ENCODE measurements around the gene CDC16.
A peak's percentile ranks its signal among the peaks of the same experiment; 100 is the strongest.
"Not testable (repeated sequence)": the region's sequence is repeated elsewhere in the genome, so short reads cannot be mapped to it uniquely, and the experiment has no call there.

The CDC16 gene

DNA sequence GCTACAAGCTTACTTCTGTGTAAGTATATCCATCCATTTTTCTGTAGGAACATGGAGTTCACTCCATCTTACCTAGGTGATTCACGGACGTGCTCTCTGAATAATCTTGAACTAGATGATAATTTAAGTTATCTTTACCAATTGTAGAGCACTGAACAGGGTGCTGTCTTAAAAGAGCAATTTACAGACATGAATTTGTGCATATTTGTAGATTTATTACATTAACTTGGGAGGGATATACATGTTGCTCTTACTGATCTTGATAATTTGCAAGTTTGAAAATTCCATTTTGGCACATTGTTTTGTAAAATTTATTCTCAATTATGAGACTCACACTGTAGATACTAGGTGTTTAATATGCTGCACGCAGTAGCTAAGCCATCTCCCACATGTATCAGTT lies 9.3 kb downstream of the CDC16 start:
- Histone ChIP-seq H3K4me1 (ENCODE audit: control insufficient read depth, insufficient read depth, low read length) (peaks cover 11% of the 10 kb centered on the region), H3K27ac (ENCODE audit: low read depth, low read length) (no peak overlapping the region), H3K27me3 (ENCODE audit: control insufficient read depth, insufficient read depth, low read length) (no peaks in the 10 kb centered on the region), H3K36me3 (ENCODE audit: control insufficient read depth, insufficient read depth, low read length) (peaks cover 100% of the 10 kb centered on the region), H3K9ac (ENCODE audit: low read depth, low read length) (no peak overlapping the region), H3K9me3 (ENCODE audit: control insufficient read depth, insufficient read depth, low read length) (no peaks in the 10 kb centered on the region), H3K4me3 (ENCODE audit: low read depth, low read length) (no peak overlapping the region)

DNA sequence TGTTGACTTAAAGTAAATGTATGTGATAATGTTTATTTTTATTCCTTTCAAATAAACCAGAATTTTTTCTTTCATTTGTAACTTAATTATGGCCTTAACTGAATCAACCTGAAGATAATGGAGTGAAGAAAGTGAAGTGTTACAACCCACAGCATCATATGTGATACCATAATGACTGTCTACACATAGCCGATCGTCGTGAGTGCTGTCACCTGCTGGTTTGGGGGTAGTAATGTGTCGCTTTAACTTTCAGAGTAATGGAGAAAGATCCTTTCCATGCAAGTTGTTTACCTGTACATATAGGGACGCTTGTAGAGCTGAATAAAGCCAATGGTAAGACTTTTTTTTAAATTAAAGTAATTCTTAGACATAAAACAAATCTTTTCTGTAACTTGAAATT lies 9.9 kb downstream of the CDC16 start:
- no peak overlapping the region for H3K27ac ChIP-seq (ENCODE audit: low read depth, low read length)
- no peaks in the 10 kb centered on the region for H3K27me3 ChIP-seq (ENCODE audit: control insufficient read depth, insufficient read depth, low read length)
- H3K36me3 ChIP-seq (ENCODE audit: control insufficient read depth, insufficient read depth, low read length) = peaks cover 100% of the 10 kb centered on the region
- peaks cover 11% of the 10 kb centered on the region for H3K4me1 ChIP-seq (ENCODE audit: control insufficient read depth, insufficient read depth, low read length)
- no peaks in the 10 kb centered on the region for H3K9me3 ChIP-seq (ENCODE audit: control insufficient read depth, insufficient read depth, low read length)
- H3K9ac ChIP-seq (ENCODE audit: low read depth, low read length) = no peak overlapping the region
- H3K4me3 ChIP-seq (ENCODE audit: low read depth, low read length) = no peak overlapping the region

DNA sequence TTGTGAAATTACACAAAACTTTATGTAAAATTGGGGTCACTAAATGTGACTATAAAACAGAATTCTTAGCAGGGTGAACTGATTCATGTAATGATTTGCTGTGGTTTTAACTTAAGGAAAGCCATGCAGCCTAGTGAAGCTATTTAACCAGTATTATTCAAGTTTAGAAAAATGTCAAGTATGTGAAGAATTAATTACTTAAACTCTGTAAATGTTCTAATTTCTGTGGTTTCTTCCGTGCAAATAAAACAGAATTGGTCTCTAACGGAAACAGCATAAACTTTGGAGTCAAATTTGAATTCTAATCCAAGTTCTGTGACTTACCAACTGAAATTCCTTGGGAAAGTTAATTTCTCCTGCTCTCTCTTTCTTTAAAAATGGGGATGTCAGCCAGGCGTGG lies 13.3 kb downstream of the CDC16 start:
- Histone ChIP-seq H3K4me1 (ENCODE audit: control insufficient read depth, insufficient read depth, low read length) (peaks cover 5% of the 10 kb centered on the region; the same call in 1 of the 2 replicates), H3K27ac (ENCODE audit: low read depth, low read length) (no peak overlapping the region)

DNA sequence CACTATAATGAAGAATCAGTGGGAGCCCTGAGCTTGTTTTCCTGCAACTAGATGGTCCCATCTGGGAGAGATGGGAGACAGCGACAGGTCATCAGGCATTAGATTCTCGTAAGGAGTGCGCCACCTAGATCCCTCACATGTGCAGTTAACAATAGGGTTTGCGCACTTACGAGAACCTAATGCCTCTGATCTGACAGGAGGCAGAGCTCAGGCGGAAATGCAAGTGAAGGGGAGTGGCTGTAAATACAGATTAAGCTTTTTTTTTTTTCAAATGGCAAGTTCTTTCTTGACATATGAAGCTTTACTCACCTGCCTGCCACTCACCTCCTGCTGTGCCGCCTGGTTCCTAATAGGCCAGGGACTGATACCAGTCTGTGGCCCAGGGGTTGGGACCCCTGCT lies 14.4 kb downstream of the CDC16 start:
- no peaks in the 10 kb centered on the region for H3K9me3 ChIP-seq (ENCODE audit: control insufficient read depth, insufficient read depth, low read length)
- H3K9ac ChIP-seq (ENCODE audit: low read depth, low read length) = no peak overlapping the region
- H3K27ac ChIP-seq (ENCODE audit: low read depth, low read length) = no peak overlapping the region
- H3K27me3 ChIP-seq (ENCODE audit: control insufficient read depth, insufficient read depth, low read length) = no peaks in the 10 kb centered on the region
- H3K4me3 ChIP-seq (ENCODE audit: low read depth, low read length) = no peak overlapping the region
- no peaks in the 10 kb centered on the region for H3K4me1 ChIP-seq (ENCODE audit: control insufficient read depth, insufficient read depth, low read length)
- peaks cover 96% of the 10 kb centered on the region for H3K36me3 ChIP-seq (ENCODE audit: control insufficient read depth, insufficient read depth, low read length)

More for the DNA sequence above, 13.3 kb downstream of the CDC16 start:
- H3K9me3 ChIP-seq (ENCODE audit: control insufficient read depth, insufficient read depth, low read length) = no peaks in the 10 kb centered on the region
- H3K4me3 ChIP-seq (ENCODE audit: low read depth, low read length) = no peak overlapping the region
- no peaks in the 10 kb centered on the region for H3K27me3 ChIP-seq (ENCODE audit: control insufficient read depth, insufficient read depth, low read length)
- H3K9ac ChIP-seq (ENCODE audit: low read depth, low read length) = no peak overlapping the region
- peaks cover 98% of the 10 kb centered on the region for H3K36me3 ChIP-seq (ENCODE audit: control insufficient read depth, insufficient read depth, low read length)

DNA sequence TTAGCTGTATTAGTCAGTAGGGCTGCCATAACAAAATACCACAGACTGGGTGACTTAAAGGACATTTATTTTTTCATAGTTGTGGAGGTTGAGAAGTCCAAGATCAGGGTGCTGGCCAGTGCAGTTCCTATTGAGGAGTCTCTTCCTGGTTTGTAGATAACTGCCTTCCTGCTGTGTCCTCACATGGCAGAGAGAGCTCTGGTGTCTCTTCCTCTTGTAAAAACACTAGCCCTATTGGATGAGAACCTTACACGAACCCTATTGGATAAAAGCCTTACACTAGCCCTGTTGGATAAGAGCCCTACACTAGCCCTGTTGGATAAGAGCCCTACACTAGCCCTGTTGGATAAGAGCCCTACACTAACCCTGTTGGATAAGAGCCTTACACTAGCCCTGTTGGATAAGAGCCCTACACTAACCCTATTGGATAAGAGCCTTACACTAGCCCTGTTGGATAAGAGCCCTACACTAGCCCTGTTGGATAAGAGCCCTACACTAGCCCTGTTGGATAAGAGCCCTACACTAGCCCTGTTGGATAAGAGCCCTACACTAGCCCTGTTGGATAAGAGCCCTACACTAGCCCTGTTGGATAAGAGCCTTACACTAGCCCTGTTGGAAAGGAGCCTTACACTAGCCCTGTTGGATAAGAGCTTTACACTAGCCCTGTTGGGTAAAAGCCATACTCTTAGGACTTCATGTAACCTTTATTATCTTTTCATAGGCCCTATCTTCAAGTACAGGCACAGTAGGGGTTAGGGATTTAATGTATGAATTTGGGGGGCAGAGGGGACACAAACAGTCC lies 17.1 kb downstream of the CDC16 start:
- H3K36me3 ChIP-seq (ENCODE audit: control insufficient read depth, insufficient read depth, low read length) = peaks cover 95% of the 10 kb centered on the region
- not testable (repeated sequence) for H3K9ac ChIP-seq (ENCODE audit: low read depth, low read length); H3K27me3 ChIP-seq (ENCODE audit: control insufficient read depth, insufficient read depth, low read length); H3K4me3 ChIP-seq (ENCODE audit: low read depth, low read length); H3K9me3 ChIP-seq (ENCODE audit: control insufficient read depth, insufficient read depth, low read length); H3K27ac ChIP-seq (ENCODE audit: low read depth, low read length)
- H3K4me1 ChIP-seq (ENCODE audit: control insufficient read depth, insufficient read depth, low read length) = peaks cover 14% of the 10 kb centered on the region

DNA sequence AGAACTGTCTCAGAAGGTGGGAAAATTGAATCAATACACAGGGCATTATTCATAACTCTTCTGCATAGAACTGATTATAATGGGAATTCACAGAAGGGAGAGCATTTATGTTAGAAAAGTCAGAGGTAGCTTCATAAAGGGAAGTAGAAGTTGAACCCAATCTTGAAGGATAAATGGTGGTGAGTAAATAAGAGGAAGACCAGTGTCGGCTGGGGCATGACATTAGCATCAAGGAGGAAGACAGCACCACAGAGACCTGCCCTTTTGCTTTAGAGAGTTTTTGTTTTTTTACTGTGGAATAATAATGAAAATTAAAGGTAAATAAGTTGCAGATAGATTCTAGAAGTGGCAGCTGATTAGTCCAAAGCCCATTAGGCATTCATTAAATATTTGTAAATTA lies 21.9 kb downstream of the CDC16 start:
- H3K27ac ChIP-seq (ENCODE audit: low read depth, low read length) = peak overlapping the region; percentile 7
- H3K27me3 ChIP-seq (ENCODE audit: control insufficient read depth, insufficient read depth, low read length) = no peaks in the 10 kb centered on the region
- H3K4me3 ChIP-seq (ENCODE audit: low read depth, low read length) = no peak overlapping the region
- H3K4me1 ChIP-seq (ENCODE audit: control insufficient read depth, insufficient read depth, low read length) = peaks cover 22% of the 10 kb centered on the region
- H3K36me3 ChIP-seq (ENCODE audit: control insufficient read depth, insufficient read depth, low read length) = peaks cover 96% of the 10 kb centered on the region
- no peaks in the 10 kb centered on the region for H3K9me3 ChIP-seq (ENCODE audit: control insufficient read depth, insufficient read depth, low read length)
- H3K9ac ChIP-seq (ENCODE audit: low read depth, low read length) = no peak overlapping the region

DNA sequence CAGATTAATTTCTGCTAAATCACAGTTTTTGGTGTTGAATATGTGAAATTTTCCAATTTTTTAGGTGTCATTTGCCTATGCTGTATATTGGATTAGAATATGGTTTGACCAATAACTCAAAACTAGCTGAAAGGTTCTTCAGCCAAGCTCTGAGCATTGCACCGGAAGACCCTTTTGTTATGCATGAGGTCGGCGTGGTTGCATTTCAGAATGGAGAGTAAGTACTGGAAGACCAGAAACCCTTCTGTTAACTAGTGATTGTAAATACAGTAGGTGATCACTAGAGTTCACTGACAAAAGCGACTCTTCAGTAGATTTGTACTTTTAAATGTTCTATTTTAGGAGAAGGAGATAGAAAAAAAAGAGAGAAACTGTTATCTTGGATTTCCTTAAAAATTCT lies 22.3 kb downstream of the CDC16 start:
- peak overlapping the region; percentile 42 for H3K27ac ChIP-seq (ENCODE audit: low read depth, low read length)
- no peak overlapping the region for H3K4me3 ChIP-seq (ENCODE audit: low read depth, low read length)
- no peaks in the 10 kb centered on the region for H3K27me3 ChIP-seq (ENCODE audit: control insufficient read depth, insufficient read depth, low read length)
- H3K36me3 ChIP-seq (ENCODE audit: control insufficient read depth, insufficient read depth, low read length) = peaks cover 96% of the 10 kb centered on the region
- no peak overlapping the region for H3K9ac ChIP-seq (ENCODE audit: low read depth, low read length)
- peaks cover 22% of the 10 kb centered on the region for H3K4me1 ChIP-seq (ENCODE audit: control insufficient read depth, insufficient read depth, low read length)
- no peaks in the 10 kb centered on the region for H3K9me3 ChIP-seq (ENCODE audit: control insufficient read depth, insufficient read depth, low read length)

DNA sequence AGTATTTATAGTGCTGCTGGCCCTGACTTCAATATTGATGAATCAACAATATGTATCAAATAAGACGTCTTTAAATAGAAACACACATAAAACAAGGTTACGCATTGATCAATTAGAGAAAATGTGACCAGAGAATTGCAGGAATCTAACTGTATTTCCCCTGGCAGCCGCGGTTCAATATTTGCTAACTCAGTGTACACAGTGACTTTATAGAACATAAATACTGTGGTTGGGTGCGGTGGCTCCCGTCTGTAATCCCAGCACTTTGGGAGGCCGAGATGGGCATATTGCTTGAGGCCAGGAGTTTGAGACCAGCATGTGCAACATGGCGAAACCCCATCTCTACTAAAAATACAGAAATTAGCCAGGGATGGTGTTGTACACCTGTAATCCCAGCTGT lies 23.9 kb downstream of the CDC16 start:
- Histone ChIP-seq H3K4me1 (ENCODE audit: control insufficient read depth, insufficient read depth, low read length) (peaks cover 22% of the 10 kb centered on the region), H3K9me3 (ENCODE audit: control insufficient read depth, insufficient read depth, low read length) (no peaks in the 10 kb centered on the region), H3K4me3 (ENCODE audit: low read depth, low read length) (no peak overlapping the region), H3K27me3 (ENCODE audit: control insufficient read depth, insufficient read depth, low read length) (no peaks in the 10 kb centered on the region), H3K27ac (ENCODE audit: low read depth, low read length) (no peak overlapping the region), H3K9ac (ENCODE audit: low read depth, low read length) (no peak overlapping the region), H3K36me3 (ENCODE audit: control insufficient read depth, insufficient read depth, low read length) (peaks cover 98% of the 10 kb centered on the region)

DNA sequence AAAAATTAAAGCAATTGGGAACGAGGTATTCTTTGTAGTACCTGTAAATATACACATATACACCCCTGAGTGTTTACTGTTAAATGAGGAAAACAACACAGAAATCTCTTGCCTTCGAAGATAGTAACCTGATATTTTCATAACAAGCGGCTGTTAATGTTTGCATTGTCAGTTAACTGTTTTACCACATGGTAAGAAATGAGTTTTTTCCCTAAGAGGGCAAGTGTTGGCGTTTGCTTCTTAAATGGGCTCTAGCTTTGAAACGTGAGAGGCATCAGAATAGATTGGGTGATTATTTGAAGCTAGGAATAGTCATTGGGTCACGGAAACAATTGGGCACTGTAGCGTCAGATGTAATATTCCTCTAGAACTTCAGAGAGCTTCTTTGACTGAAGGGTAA lies 24.7 kb downstream of the CDC16 start:
- Histone ChIP-seq H3K27me3 (ENCODE audit: control insufficient read depth, insufficient read depth, low read length) (no peaks in the 10 kb centered on the region), H3K4me3 (ENCODE audit: low read depth, low read length) (no peak overlapping the region), H3K9me3 (ENCODE audit: control insufficient read depth, insufficient read depth, low read length) (no peaks in the 10 kb centered on the region), H3K27ac (ENCODE audit: low read depth, low read length) (no peak overlapping the region), H3K4me1 (ENCODE audit: control insufficient read depth, insufficient read depth, low read length) (peaks cover 22% of the 10 kb centered on the region), H3K9ac (ENCODE audit: low read depth, low read length) (no peak overlapping the region), H3K36me3 (ENCODE audit: control insufficient read depth, insufficient read depth, low read length) (peaks cover 98% of the 10 kb centered on the region)

DNA sequence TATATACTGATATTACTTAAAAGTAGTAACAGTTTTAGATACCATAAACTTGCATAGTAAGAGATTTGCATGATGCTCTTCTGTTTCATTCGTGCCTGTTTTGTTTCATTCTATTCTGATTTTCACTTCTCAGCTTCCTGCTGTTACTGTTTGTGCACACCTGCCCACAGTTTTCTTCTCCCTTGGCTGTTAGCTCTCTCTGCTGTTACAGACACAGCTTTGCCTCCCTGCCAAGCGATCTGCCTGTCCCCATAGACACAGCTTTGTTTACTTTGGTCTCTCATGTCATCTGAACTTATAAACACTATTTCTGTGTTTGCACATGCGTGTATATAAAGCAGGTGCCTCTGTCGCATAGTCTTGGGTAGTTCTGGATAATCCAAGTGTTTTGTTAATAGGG lies 25.3 kb downstream of the CDC16 start:
- Histone ChIP-seq H3K4me3 (ENCODE audit: low read depth, low read length) (no peak overlapping the region), H3K4me1 (ENCODE audit: control insufficient read depth, insufficient read depth, low read length) (peaks cover 22% of the 10 kb centered on the region), H3K9ac (ENCODE audit: low read depth, low read length) (no peak overlapping the region), H3K36me3 (ENCODE audit: control insufficient read depth, insufficient read depth, low read length) (peaks cover 98% of the 10 kb centered on the region), H3K9me3 (ENCODE audit: control insufficient read depth, insufficient read depth, low read length) (no peaks in the 10 kb centered on the region), H3K27me3 (ENCODE audit: control insufficient read depth, insufficient read depth, low read length) (no peaks in the 10 kb centered on the region), H3K27ac (ENCODE audit: low read depth, low read length) (no peak overlapping the region)

DNA sequence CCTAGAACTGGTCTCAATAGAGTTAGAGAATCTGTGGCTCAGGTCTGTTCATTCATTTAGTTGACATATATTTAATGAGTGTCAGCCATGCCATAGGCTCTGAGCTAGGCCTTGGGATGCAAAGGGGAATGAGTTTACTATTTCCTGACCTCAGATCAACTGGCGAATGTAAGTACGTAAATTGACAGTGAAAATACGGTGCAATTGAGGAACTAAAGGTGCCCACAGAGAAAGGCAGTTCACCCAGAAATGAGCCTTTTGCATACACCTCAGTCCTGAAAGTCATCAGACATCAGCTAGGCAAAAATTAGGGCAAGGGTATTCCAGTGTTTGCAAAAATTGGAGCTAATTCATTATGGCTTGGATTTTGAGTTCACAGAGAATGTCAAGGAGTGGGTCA lies 26.1 kb downstream of the CDC16 start:
- Histone ChIP-seq H3K4me3 (ENCODE audit: low read depth, low read length) (no peak overlapping the region), H3K4me1 (ENCODE audit: control insufficient read depth, insufficient read depth, low read length) (peaks cover 19% of the 10 kb centered on the region), H3K27ac (ENCODE audit: low read depth, low read length) (no peak overlapping the region), H3K9me3 (ENCODE audit: control insufficient read depth, insufficient read depth, low read length) (no peaks in the 10 kb centered on the region), H3K27me3 (ENCODE audit: control insufficient read depth, insufficient read depth, low read length) (no peaks in the 10 kb centered on the region), H3K36me3 (ENCODE audit: control insufficient read depth, insufficient read depth, low read length) (peaks cover 98% of the 10 kb centered on the region), H3K9ac (ENCODE audit: low read depth, low read length) (no peak overlapping the region)

All from HUES48 (cell line).